NCI-H2227 treated with DMSO at 0.1 percent for 48 hours (cell line): ENCODE measurements around the gene TMEM200A.

ENCODE experiments used
- DNase-seq: peaks from one replicate; lab custom pipeline; 2025; lab: John Stamatoyannopoulos, UW

The TMEM200A gene

DNA sequence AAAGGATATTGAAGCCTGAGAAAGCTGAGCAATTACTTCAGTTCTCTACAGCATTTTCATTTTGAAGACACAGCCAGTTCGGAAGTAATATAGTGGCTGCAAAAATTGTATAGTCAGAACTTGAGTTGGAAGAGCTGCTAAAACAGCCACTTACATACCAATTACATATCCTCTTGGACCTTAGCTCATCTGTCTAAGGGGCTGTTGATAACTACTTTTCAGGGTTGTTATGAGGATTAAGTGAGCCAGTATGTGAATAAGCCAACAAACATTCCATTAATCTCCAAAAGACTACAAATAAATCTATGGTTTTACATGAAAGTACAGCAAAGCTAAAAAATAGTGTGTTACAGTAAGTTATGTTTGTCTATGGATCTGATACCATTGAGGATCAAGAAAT is 59.7 kb downstream of the TMEM200A start:
- no peak for DNase-seq

GRCh38 chr6:130426066-130426721 is 60.4 kb downstream of the TMEM200A start:
- DNase-seq: no peak

GRCh38 chr6:130431346-130431852 is 65.6 kb downstream of the TMEM200A start:
- DNase-seq: no peak

DNA sequence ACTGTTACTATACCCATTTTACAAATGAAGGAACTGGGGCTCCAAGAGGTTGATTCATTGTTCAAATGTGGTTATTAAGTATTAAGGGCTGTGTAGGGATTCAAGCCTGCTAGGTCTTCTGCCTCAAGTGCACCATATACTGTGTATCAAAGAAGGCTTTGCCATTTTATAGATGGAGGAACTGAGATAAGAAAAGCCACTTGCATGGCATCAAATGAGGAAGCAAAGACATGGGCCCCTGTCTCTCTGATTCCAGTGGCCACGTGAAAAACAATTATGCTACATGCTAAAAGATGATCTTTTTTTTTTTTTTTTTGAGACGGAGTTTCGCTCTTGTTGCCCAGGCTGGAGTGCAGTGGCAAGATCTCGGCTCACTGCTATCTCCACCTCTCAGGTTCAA is 67.0 kb downstream of the TMEM200A start:
- no peak for DNase-seq

DNA sequence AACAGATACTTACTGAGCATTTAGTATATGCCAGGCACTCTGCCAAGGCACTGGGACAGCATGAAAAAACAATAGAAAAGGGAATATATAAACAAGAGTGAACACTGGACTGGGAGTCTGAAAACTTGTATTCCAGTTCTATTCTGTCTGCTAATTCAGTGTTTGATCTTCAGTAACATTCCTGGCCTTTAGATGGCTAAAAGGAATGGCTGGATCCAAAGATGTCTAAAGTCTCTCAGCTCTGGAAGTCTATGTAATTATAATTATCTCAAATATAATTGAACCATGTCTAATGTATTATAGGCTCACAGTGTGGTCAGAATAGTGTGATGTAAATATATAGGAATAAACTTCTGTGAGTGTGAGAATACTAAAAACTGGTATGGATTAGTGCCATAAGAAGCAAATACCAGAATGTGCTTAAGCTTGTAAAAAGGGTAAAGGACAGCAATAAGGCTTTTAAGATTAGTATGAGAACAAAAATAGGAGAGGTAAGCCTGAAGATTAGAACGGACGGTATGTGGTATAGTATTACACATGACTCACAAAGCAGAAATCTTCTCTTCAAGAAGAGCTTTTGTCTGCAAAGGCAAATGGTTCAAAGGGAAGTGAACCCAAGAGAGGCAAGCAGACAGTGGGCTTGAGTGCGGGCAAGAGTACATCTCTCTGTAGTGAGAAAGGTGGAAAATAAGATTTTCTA is 68.5 kb downstream of the TMEM200A start:
- DNase-seq: no peak

- DNase-seq: no peak
Measured at GRCh38 chr6:130435181-130435580, 69.4 kb downstream of the TMEM200A start.

DNA sequence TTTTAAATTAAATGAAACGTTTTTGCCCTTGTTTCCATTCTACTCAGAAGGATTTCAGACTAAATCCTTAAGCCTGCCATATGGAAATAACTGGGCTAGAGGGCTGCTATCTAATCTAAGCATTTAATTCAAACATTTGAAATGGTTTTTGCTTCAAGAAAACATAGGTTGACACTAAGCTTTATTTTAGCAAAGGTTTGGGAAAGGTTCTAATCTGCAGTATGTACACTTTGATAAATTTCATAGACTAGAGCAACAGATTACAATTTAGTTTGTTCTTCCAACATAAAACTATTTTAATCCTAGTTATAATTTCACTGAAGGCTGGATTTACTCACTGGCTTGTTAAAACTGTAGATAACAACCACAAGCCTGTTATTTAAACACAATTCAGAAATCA is 72.1 kb downstream of the TMEM200A start:
- DNase-seq: no peak

DNA sequence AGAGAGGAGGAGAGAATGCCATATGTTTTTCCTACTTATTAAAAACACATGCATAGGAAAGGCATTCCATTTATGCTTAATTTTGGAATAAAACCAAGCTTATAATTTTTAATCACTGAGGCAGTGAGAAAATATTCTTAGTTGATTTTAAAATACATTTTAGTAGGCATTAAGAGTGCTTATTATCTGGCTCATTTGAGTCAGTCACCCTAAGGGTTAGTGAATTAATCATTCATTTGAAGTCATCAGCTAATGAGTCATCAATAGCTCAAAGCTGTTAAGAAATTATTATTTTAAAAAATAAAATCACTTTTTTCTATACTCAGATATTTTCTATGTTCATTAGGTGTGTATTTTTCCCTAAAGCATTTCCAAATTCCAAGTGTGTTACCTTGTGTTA is 81.6 kb downstream of the TMEM200A start:
- no peak for DNase-seq

DNA sequence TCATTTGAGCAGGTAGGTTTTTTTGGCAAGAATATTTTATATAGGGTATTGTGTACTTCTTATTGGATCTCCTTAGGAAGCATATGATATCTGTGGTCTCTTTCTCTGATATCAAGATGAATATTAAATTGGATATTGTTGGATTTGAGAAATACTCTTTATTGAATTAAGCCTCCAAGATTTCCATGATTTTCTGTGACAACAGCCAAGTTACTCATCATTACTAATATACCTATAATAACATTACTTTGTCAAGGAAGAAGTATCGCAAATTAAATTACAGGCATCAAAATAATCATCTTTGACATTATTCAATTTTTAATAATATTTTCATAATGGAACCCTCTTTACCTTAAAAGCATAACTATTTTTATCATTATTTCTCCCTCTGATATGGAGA is 86.5 kb downstream of the TMEM200A start:
- no peak for DNase-seq

GRCh38 chr6:130453230-130453629 is 87.4 kb downstream of the TMEM200A start:
- no peak for DNase-seq

DNA sequence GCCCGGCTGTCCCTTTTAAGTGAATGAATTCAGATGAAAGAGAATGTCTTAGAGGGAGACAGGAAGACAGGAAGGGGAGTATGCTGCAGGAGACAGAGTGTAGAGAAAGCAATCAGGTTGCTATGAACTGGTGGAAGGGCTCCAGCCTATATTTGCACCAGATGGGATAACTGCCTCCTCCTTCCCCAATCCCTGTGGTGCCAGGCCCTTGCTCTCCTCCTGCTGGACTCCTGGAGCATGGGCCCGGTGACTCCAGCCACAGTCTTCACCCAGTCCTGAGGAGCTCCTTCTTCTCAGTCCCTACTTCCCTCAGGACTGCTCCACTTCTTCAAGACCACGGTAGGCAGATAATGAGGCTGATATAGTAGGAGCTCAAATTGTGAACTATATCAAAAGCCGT is 91.8 kb downstream of the TMEM200A start:
- DNase-seq: no peak

DNA sequence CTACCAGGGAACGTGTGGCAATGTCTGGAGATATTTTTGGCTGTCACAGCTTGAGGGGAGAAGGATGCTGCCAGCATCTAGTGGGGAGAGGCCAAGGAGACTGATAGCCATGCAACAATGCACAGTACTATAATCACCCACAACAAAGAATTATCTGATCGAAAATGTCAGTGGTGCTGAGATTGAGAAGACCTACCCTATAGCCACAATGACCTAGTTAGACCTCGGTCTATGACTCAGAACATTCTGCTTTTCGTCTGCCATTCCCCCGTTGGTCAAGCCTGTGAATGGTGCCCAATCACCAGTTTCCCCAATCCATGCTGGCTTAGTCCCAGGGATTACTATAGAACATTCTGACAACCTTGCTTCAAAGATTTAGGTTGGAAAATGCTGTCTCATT is 93.5 kb downstream of the TMEM200A start:
- no peak for DNase-seq

GRCh38 chr6:130460934-130461333 is 95.1 kb downstream of the TMEM200A start:
- no peak for DNase-seq

DNA sequence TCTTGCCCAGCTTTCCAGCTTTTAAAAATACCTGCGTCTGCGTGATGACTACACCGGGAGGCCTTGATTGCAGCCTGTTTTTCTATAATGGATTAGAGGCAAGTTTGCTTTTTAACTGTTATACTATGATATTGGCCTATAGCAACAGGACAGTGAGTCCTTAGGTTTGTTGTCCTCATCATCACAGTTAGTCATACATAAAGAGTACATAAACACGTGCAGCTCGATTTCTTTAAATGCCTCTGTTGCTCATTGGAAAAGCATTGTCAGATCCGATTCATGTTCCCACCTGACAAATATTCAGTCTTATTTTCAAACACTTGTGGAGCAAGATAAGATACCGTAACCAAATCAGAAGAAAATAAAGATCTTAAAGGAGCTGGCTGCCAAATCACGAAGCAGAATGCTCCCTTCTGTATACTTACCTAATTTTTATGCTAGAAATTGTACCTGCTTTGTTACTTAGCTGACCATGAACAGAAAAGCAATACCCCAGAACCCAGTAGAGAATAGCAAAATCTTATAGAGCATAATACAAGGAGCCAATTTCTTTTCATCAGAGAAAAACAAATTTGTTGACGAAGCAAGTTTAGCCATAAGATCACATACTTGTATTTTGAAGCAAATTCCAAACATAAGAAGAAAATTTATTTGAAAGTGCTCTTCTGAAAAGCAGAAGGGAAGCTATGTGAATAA is 100.4 kb downstream of the TMEM200A start:
- no peak for DNase-seq

GRCh38 chr6:130466748-130467061 is 100.9 kb downstream of the TMEM200A start:
- no peak for DNase-seq

GRCh38 chr6:130467146-130468050 is 101.6 kb downstream of the TMEM200A start:
- DNase-seq: no peak

DNA sequence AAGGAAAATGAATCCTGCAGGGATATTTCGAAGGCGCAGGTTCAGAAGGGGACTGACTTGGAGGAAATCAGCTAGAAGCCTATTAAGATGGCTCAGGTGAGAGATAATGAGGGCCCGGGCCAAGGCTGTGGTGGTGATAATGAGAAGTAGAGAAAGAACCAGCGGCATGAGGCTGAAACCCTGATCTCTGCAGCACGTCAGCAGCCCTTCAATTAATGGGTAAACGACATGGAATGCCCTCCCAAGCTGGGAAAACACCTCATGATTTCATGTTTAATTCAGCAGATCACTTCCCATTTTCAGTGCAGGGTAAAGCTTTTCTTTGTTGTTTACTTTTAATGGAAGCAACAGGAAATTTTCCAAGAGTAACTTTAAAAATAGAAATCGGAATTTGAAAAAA is 104.9 kb downstream of the TMEM200A start:
- DNase-seq: no peak

GRCh38 chr6:130473886-130474285 is 108.1 kb downstream of the TMEM200A start:
- no peak for DNase-seq

DNA sequence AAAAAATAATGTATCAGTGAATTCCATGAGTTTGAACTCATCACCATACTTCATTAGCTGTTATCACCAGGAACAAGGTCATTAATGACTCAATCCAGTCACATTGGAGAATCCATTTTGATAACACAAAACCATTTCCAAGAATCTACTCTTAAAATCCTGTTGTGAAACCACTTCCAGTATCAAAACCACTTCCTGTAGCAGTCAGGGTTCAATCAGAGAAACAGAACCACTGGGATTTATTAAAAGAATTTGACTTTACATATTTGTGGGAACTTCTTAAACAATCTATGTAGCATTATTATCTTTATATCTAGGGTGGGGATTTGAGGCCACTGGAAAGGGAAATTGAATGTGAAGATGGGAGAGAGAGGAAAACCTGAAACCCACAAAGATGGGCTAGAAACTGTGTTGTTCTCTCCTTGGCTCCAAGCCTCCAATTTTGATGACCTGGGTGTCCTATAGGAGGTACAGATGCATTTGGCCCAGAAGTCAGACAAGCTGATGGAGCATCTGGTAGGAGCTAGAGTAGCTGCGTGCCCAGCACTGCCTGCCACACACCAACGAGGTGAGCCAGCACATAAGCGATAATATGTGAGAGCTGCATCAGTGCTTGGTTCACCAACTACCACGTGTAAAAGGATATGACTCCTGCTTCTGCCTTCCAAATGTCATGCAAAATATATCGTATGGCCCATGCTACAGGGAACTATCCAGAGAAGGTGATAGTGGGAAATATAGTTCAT is 117.0 kb downstream of the TMEM200A start:
- DNase-seq: no peak

DNA sequence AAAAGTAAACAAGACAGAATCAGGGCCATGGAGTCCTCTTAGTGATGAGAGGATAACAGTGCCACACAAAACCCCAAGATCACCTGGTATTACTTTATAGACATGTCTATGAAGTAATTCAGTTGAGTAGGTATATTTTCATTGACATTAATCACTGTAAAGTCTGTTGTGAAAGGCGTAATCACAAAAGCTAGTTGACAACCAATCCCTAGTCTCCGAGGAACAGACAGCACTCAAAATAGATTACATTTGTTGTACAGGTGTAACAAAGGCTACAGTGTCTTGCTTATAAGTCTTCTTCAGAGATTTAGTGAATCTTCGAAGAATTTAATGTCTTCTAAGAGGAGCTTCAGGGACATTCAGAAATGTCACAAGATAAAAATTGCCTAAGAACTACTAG is 120.1 kb downstream of the TMEM200A start:
- DNase-seq: no peak

DNA sequence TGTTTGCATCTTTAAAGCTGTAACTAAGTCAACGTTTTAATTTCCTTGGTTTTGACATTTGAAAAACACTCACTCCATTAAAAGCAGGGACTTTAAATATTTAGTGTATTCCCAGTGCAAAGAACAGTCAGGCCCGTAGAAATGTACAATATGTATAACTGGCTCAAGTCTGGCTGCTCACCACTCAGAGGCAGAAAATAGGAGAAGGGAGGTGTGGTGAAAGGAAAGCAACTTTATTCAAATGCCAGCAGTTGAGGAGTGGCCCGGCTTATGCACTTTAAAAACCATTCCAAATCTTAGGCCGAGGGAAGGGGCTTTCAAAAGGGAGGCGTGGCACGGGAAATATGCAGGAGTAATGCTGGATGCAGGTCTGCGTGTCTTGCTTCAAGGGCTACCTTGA is 120.6 kb downstream of the TMEM200A start:
- no peak for DNase-seq

GRCh38 chr6:130489514-130489913 is 123.7 kb downstream of the TMEM200A start:
- DNase-seq: no peak
